ENCODE results near the gene CUL4A.

DNA sequence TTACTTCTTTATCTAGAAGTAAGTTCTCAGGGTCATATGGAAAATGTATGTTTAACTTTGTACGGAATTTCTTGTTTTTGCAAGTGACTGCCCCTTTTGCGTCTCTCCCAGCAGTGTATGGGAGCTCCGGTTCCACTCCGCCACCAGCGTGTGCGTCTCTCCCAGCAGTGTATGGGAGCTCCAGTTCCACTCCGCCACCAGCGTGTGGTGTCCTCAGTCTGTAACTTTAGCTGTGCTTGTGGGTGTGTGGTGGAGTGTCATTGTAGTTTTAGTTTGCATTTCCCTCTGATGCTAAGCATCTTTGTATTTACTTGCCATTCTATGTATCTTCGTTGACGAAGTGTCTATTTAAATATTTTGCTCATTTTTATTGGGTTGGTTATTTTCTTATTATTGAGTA is 2.4 kb downstream of the CUL4A start:
- no peak for TF ChIP-seq EZH2phosphoT487 (IDR thresholded peaks at IDR 0.05; ENCODE audit: low read depth)
- TF ChIP-seq, protein P1, sequence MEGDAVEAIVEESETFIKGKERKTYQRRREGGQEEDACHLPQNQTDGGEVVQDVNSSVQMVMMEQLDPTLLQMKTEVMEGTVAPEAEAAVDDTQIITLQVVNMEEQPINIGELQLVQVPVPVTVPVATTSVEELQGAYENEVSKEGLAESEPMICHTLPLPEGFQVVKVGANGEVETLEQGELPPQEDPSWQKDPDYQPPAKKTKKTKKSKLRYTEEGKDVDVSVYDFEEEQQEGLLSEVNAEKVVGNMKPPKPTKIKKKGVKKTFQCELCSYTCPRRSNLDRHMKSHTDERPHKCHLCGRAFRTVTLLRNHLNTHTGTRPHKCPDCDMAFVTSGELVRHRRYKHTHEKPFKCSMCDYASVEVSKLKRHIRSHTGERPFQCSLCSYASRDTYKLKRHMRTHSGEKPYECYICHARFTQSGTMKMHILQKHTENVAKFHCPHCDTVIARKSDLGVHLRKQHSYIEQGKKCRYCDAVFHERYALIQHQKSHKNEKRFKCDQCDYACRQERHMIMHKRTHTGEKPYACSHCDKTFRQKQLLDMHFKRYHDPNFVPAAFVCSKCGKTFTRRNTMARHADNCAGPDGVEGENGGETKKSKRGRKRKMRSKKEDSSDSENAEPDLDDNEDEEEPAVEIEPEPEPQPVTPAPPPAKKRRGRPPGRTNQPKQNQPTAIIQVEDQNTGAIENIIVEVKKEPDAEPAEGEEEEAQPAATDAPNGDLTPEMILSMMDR (IDR thresholded peaks at IDR 0.05; ENCODE audit: low read depth, low read length) = 0 out of 2 replicates have a peak, but pooled peaks have one; percentile 5

Data from OCI-LY3 (cell line).